Stimulated activated CD8-positive, alpha-beta memory T cell treated with anti-CD3 and anti-CD28 coated beads, Interleukin-12 subunit alpha, Interleukin-12 subunit beta, amount 100 ng/mL, for 1 hour (primary cell): ENCODE measurements around the gene NIPSNAP2.
A peak's percentile ranks its signal among the peaks of the same experiment; 100 is the strongest.
"Not testable (repeated sequence)": the region's sequence is repeated elsewhere in the genome, so short reads cannot be mapped to it uniquely, and the experiment has no call there.

Experiments used
- DNase-seq: peaks from one replicate; pipeline ENCODE4 v3.0.0-alpha.2; 2020; ENCODE audit warnings: low read depth

The NIPSNAP2 gene

DNA sequence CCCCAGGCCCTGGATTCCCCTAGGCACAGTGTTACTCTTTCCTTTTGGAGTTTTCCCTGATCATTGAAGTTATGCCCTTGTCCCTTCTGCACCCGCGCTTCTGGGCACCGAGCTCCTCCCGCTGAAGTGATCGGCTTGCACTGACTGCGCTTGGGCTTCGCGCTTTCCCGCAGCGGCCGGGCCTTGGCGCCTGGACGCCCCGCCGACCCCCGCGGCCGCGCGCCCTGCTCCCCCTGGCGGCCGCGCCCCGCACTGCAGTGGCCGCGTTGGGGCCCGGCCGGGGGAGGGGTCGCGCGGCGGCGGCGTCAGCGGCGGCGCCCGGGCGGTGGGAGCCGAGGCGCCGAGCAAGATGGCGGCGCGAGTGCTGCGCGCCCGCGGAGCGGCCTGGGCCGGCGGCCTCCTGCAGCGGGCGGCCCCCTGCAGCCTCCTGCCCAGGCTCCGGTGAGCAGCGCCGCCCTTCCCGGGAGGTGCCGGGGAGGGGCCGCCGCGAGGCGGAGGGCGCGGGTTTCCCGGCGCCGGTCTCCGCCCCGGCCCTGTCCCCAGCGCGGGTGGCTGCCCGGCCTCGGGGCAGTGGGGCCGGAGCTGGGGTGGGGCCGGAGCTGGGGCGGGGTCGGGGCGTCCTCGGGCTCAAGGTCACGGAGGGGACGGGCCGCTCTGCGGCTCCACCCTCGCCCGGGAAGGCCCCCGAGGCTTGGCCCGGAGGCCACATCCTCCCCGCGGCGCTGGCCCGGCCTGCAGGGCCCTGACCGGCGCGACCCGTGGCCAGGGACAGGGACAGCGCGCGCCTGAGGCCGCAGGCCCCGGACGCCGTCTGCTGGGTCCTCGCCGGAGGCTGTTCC lies at the start of gene NIPSNAP2:
Gene NIPSNAP2, plus strand, starts transcription at position 325 of the 839 bp plus-strand sequence. Its CDS starts 25 bp downstream, at position 350.
- DNase-seq, result peak; percentile 16

DNA sequence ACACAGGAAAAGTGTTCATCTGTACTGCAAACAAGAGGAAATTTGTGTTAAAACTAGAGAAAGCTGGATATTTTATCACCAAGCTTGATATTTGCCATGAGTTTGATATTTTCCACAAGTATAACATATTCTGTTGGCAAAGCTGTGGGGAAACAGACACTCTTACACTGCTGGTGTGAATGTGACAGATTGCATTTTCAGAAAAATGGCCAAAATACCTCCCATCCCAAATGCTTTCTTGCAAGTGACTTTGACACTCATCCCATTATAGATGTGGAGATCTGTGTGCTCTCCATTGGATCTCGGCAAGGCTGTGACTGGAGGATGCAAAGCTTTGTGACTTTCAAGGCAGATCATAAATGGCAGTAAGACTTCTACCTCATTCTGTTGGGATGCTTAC lies 46.6 kb upstream of the NIPSNAP2 start:
- DNase-seq, result no peak

DNA sequence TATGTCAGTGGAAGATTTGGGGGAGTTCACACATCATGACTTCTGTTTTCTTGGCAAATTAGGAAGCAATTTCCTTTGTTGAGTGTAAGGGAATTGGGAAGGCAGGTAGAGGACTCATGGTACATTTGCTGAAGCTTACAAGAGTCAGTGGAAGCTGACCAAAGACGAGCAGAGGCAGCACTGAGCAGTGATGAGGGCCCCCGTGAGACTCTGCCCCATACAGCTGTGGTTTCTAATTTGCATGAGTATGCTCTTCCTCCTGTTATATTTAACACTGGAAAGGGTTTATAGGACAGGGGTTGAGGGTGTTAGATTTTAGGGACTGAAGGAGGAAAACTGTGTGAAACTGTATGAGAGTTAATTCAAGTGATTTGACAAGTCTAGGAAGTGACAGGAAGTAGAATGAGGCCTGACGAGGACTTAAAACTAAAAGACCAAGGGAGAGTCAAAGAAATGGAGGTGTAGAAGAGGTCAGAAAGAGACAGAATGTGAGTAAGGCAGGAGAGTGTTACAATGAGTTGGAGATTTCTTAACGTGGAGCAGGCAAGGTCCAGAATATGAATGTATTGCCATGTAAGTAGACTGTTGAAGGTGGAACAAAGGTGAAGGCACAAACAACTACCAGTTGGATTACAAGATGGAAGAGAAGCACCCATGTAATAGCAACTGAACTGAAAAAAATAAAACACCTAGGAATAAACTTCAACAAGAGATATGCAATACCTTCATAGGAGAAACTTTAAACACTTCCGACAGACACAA lies 36.2 kb upstream of the NIPSNAP2 start:
- no peak for DNase-seq

DNA sequence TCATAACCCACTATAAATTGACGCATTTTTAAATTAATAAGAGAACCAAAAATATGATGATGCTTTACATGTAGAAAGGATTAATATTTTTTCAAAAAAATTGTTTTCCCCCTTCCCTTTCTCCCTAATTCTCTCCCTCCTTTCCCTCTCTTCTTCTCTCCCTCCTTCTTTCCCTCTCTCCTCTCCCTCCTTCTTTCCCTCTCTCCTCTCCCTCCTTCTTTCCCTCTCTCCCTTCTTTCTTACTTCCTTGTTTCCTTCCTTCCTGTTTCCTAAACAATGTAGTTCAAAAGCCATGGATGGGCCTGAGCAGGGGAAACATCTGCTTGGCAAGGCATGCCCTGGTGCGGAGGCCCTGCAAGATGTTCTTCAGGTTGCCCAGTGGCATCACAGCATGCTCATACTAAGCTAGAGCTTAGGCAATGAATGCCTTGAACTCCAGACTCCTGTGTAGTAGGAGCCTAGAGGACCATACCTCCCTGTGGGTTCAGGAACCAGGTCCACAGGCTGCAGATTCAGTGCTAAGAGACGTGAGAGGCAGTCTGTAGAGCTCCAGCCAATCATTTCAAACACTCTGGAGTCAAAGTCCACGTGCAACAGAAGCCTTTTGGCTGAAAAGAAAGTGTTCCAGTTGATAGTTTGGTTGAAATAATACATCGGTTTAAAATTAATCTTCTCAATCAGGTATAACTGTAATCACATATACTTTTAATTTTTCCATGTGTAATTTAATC lies 32.8 kb upstream of the NIPSNAP2 start:
- DNase-seq, result no peak

DNA sequence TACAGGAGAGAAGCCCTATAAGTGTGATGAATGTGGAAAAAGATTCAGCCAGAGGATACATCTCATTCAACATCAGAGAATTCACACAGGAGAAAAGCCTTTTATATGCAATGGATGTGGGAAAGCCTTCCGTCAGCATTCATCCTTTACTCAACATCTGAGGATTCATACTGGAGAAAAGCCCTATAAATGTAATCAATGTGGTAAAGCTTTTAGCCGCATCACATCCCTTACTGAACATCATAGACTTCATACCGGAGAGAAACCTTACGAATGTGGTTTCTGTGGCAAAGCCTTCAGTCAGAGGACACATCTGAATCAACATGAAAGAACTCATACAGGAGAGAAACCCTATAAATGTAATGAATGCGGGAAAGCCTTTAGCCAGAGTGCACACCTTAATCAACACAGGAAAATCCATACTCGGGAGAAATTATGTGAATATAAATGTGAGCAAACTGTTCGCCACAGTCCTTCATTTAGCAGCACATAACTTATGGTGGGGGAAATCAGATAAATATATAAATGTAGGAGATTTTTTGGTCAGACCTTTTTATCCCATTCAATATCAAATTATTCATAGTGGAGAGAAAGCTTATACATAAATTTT lies 24.8 kb upstream of the NIPSNAP2 start:
- DNase-seq, result no peak

DNA sequence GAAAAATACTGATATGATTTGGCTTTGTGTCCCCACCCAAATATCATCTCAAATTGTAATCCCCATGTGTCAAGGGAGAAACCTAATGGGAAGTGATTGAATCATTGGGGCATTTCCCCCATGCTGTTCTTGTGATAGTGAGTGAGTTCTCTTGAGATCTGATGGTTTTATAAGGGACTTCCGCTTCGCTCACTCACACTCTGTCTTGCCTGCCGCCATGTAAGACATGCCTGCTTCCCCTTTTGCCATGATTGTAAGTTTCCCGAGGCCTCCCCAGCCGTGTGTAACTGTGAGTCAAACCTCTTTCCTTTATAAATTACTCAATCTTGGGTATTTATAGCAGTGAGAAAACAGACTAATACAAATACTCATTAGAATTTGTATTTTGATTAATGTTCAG lies 17.8 kb upstream of the NIPSNAP2 start:
- no peak for DNase-seq

DNA sequence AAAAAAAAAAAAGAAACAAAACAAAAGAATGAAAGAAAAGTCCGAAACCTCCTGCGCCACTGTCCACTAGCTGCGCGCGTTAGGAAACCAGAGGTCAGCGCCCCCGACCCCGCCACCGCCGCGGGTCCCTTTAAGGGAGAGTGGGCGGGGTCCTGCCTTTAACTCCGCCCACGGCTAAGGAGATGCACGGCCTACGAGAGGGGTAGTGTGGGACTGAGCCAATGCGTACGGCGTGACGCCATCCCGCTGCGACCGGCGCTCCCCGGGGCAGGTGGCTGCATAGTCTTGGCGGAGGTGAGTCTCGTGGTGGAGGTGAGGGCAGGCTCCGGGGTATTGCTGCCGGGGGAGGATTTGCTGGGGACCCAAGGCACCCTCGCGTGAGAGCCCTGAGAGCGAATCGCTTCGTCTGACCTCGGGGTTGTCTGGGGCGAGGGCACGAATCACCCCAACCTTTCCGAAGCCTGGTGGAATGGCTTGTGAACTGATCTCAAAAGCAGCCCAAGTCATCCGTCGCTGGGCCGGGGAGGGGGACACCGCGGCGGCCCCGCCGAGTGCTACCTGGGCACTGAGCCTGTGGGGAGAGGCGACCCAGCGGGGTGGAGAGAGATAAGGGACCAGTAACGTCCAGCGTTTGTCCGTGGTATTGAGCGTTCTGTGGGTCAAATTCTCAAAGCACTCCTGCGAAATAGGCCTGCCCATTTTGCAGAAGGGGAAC lies 12.6 kb upstream of the NIPSNAP2 start, which contains the start of gene MRPS17:
Gene MRPS17, plus strand, starts transcription at position 241 of the 715 bp plus-strand sequence. CDS start 1,319 bp downstream, outside the sequence.
- peak; percentile 86 for DNase-seq

DNA sequence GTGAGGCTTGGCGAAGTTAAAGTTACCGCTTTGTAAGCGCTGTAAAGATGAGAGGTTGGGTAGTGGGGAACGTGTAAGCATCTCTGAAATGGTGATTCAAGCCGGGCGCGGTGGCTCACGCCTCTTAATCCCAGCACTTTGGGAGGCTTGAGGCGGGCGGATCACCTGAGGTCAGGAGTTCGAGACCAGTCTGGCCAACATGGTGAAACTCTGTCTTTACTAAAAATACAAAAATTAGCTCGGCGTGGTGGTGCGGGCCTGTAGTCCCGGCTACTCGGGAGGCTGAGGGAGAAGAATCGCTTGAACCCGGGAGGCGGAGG lies 12.1 kb upstream of the NIPSNAP2 start:
- DNase-seq, result not testable (repeated sequence)

DNA sequence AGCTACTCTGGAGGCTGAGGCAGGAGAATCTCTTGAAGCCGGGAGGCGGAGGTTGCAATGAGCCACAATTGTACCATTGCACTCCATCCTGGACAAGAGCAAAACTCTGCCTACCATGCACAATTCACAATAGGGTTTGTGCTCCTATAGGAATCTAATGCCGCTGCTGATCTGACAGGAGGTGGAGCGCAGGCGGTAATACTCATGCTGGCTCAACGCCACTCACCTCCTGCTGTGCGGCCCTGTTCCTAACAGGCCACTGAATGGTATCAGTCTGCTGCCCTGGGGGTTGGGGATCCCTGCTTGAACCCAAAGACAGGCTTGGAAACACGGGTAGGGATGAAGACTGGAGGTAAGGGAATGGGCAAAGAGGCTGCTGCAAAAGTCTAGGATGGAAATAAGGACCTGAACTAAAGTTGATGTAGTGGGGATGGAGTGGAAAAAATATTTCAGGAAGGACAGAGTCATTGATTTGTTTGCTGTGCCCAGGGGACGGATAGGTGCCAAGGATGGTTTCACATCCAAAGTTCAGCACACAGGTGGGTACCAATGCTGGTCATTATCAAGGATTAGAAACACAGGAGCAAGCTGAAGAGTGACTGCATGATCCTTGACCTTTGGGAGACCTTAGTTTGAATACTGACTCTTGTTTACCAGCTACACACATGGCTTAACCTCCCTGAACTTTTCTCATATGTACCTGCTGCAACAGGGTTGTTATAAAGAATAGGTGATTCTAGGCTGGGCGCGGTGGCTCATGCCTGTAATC lies 10.5 kb upstream of the NIPSNAP2 start:
- no peak for DNase-seq

DNA sequence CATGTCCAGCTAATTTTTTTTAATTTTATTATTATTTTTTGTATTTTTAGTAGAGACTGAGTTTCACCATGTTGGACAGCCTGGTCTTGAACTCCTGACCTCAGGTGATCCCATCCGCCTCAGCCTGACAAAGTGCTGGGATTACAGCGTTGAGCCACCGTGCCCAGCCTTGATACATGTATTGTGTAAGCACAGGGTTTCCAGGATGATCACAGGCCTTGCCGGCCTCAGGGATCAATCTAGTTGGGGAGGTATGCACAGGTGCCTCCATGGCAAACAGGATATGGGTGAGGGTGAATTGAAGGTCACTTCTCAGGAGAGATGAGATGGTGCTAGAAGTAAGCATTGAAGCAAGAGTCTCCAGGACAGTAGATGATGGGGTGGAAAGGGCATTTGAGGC lies 7.2 kb upstream of the NIPSNAP2 start:
- DNase-seq, result no peak

DNA sequence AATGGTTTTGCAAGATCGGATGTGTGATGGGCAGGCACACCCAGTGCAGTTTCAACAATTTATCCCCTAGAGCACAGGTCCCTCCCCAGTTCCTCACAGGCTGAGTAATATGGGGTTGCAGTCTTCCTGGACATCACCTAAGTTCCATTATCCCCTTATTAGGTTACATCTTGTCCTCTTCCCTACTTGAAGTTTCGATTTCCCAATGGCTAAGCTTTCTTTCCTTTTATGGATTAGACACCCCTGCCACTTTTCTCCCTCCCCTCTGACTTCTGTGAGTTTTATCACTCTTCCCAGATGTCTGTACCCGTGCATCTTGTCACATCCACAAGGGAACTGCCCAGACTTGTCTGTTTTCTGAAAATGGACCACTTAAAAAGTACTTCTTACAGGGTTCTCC lies 2.4 kb upstream of the NIPSNAP2 start:
- DNase-seq, result no peak

DNA sequence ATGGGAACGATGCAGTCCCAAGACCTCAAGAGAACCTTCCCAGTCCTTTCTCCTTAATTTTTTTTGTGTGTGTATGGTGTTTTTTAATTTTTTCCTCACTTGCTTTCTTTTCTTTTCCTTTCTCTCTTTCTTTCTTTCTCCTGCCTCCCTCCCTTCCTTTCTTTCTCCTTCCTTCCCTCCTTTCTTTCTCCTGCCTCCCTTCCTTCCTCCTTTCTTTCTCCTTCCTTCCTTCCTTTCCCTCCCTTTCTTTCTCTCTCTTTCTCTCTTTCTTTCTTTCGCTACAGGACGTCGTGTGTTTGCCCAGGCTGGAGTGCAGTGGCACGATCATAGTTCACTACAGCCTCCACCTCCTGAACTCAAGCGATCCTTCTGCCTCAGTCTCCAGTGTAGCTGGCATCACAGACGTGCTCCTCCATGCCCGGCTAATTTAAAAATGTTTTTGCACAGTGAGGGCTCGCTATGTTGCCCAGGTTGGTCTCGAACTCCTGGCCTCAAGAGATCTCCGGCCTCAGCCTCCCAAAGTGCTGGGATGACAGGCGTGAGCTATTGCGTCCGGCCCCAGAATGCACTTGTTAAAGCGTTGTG lies 709 bp upstream of the NIPSNAP2 start:
- no peak for DNase-seq

DNA sequence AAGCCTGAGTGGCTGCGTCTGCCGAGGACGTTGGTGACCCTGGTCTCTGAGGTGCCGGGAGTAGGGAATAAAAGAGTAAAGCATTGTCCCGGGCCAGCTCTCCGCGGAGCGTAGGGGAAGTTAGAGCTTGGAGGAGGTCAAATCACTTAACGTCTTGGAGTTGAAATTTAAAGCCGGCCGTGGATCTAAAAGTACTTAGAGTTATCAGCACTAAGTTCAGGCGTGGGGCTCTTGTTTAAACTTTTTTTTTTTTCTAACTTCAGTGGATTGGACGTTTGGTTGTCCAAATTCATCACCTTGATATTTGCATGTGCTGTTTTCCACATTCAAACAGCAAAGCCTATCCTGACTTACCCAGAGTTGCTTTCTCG lies 700 bp downstream of the NIPSNAP2 start:
- DNase-seq, result no peak

DNA sequence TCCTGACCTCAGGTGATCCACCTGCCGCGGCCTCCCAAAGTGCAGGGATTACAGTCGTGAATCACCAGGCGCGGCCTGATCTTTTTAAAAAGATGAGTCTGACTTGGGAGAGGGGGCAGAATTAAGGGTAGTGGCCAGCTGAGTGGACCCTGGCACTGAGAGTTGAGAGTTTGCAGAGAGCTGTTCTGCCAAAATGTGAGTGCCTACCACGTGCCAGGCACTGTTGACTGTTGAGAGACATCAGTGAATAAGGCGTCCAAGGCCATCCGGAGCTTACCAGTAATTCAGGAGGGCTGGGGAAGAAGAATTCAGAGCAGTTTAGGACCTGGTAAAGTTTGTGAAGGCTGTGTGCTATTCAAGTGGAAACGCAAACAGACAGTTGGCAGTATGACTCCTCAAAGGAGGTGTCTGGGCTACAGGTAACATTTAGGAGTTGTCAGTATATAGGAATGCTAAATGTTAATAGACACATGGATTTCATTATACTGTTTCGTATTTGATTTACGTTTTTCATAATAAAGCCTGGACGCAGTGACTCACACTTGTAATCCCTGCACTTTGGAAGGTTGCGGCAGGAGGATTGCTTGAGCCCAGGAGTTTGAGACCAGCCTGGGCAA lies 1.5 kb downstream of the NIPSNAP2 start:
- DNase-seq, result no peak

DNA sequence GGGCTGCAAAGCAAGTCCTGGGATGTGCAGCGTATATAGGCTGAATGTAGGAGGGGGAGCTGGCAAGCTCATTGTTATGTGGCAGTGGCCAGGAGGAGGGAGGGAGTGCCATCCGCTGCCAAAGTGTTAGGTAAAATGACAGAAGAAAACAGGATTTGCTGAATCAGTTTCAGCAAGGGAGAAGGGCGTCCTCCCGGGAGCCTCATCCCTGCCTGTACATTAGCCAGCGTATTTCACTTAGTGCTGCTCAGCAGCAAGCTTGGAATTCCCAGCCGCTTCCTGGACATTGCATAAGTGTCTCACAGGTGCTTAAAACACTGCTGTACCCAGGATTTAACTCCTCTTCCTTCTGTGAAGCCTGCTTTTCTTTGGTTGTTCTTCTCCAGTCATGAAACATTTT lies 2.5 kb downstream of the NIPSNAP2 start:
- no peak for DNase-seq

DNA sequence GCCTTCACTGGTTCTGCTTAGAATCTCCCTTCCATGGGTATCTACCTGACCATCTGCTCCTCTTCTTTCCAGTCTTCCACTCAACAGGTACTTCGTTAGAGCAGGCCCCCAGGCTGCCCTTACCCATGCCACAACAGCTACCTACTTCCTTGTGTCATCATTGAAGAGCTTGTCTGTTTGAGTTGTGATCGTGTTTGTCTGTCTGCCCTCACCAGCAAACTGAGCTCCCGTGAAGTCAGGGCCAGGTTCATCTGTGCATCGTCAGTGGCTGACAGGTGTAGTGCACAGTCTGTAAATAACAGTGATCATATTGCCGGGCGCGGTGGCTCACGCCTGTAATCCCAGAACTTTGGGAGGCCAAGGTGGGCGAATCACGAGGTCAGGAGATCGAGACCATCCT lies 5.0 kb downstream of the NIPSNAP2 start:
- no peak for DNase-seq

DNA sequence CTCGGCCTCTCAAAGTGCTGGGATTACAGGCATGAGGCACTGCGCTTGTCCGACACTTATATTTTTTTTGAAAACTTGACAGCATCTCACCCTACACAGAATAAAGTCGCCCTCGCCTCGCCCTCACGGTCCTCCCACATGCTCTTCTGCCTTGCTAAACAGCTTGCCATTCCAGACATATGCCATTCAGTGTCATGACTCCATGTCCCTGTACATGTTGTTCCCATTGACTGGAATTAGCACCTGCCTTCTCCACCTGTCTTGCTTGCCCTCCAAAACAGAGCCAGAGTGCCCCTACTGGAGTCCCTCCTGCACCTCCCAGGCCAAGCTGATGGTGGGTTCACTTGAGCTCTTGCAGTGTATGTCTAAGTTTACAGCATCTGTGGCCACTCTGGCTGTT lies 6.2 kb downstream of the NIPSNAP2 start:
- no peak for DNase-seq

DNA sequence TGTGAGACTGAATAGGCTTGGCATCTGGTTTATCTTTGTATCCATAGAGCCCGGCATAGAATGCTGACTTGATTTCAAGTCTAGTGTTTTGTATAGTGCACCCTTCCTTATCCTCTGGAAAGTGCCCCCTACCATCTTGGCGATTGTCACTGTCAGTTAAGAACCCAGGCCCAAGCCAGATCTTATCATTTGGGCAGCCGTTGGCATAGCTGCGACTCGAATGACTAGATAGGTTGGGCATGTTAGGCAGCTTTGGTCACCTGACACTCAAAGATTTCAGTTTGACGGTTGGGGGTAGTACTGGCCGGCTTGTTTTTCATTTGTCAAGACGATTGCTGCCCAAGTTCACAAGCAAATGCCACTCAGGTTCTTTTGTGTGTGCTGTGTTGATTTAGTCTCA lies 6.6 kb downstream of the NIPSNAP2 start:
- no peak for DNase-seq

DNA sequence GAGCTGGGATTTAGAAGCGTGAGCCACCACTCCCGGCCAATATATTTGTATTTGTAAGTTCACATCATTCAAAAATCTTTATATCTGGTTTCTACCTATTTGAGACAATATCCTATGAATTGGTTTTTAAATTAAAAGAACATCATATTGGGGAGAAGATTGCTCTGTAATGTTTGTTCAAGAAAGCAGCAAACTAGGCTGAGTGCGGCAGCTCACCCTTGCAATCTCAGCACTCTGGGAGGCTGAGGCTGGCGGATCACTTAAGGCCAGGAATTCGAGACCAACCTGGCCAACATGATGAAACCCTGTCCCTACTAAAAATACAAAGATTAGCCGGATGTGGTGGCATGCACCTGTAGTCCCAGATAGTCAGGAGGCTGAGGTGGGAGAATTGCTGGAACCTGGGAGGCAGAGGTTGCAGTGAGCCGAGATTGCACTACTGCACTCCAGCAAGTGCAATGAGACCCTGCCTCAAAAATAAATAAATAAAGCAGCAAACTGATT lies 9.4 kb downstream of the NIPSNAP2 start:
- no peak for DNase-seq
